ENCODE measurements around the gene SNX25. TPM values are rescaled to one million over a fixed set of nuclear protein-coding genes. Genes with fewer than 3 reads are reported as not detected.
"Not testable (repeated sequence)": the region's sequence is repeated elsewhere in the genome, so short reads cannot be mapped to it uniquely, and the experiment has no call there.

Gene SNX25
- polyA plus RNA-seq, 1 donor from 2014 or later = 6.4 TPM

GRCh38 chr4:185257694-185258093, 48.3 kb downstream of the SNX25 start:
- Histone ChIP-seq H3K79me2 (replicated peaks; ENCODE audit: insufficient read depth, low read length) (no peaks in the 10 kb centered on the region), H3K4me3 (ENCODE audit: low read length) (no peak overlapping the region), H3K9ac (ENCODE audit: low read length) (no peak overlapping the region), H4K20me1 (ENCODE audit: insufficient read depth) (no peaks in the 10 kb centered on the region), H3F3A (ENCODE audit: insufficient read depth, low read length, poor library complexity, severe bottlenecking) (no peaks in the 10 kb centered on the region), H2AFZ (ENCODE audit: low read depth, low read length) (no peak overlapping the region), H3K9me2 (ENCODE audit: insufficient read depth, low read length) (no peaks in the 10 kb centered on the region), H3K27ac (ENCODE audit: low read length) (no peak overlapping the region), H3K27me3 (ENCODE audit: insufficient read depth, low read depth, low read length) (no peaks in the 10 kb centered on the region), H3K36me3 (ENCODE audit: insufficient read depth, low read length) (no peaks in the 10 kb centered on the region), H3K9me3 (ENCODE audit: low read length) (no peaks in the 10 kb centered on the region), H3K4me2 (ENCODE audit: low read length) (no peak overlapping the region)
- TF ChIP-seq SMC3 (conservative IDR thresholded peaks at IDR 0.05; ENCODE audit: poor library complexity) (no peak), CTCF (IDR thresholded peaks at IDR 0.05; ENCODE audit: poor library complexity, severe bottlenecking) (no peak), REST (IDR thresholded peaks at IDR 0.05; ENCODE audit: borderline replicate concordance) (no peak), RAD21 (conservative IDR thresholded peaks at IDR 0.05) (no peak), TAF1 (IDR thresholded peaks at IDR 0.05; ENCODE audit: low read depth) (no peak), EZH2 (IDR thresholded peaks at IDR 0.05; ENCODE audit: borderline replicate concordance, insufficient read depth, low read length, poor library complexity, severe bottlenecking) (no peak), MXI1 (conservative IDR thresholded peaks at IDR 0.05; ENCODE audit: poor library complexity, severe bottlenecking) (no peak), POLR2AphosphoS5 (IDR thresholded peaks at IDR 0.05) (no peak), EP300 (conservative IDR thresholded peaks at IDR 0.05; ENCODE audit: poor library complexity, severe bottlenecking) (no peak)

- not testable (repeated sequence) for H3K9me3 ChIP-seq (ENCODE audit: low read length); H2AFZ ChIP-seq (ENCODE audit: low read depth, low read length); H3K4me2 ChIP-seq (ENCODE audit: low read length); H4K20me1 ChIP-seq (ENCODE audit: insufficient read depth); H3K4me3 ChIP-seq (ENCODE audit: low read length); H3K9me2 ChIP-seq (ENCODE audit: insufficient read depth, low read length); H3K79me2 ChIP-seq (replicated peaks; ENCODE audit: insufficient read depth, low read length); H3K36me3 ChIP-seq (ENCODE audit: insufficient read depth, low read length); H3K27me3 ChIP-seq (ENCODE audit: insufficient read depth, low read depth, low read length); H3K27ac ChIP-seq (ENCODE audit: low read length); H3F3A ChIP-seq (ENCODE audit: insufficient read depth, low read length, poor library complexity, severe bottlenecking); H3K9ac ChIP-seq (ENCODE audit: low read length)
These were observed 49.3 kb downstream of the SNX25 start for GRCh38 chr4:185258741-185259140.

- H3K4me2 ChIP-seq (ENCODE audit: low read length) = no peak overlapping the region
- H3K27ac ChIP-seq (ENCODE audit: low read length) = no peak overlapping the region
These were observed 50.3 kb downstream of the SNX25 start for GRCh38 chr4:185259719-185260118.

More at GRCh38 chr4:185259719-185260118, 50.3 kb downstream of the SNX25 start:
- Histone ChIP-seq H3K9ac (ENCODE audit: low read length) (no peak overlapping the region), H3K36me3 (ENCODE audit: insufficient read depth, low read length) (no peaks in the 10 kb centered on the region), H3K4me3 (ENCODE audit: low read length) (no peak overlapping the region), H3K9me2 (ENCODE audit: insufficient read depth, low read length) (no peaks in the 10 kb centered on the region), H3K9me3 (ENCODE audit: low read length) (no peaks in the 10 kb centered on the region), H3K27me3 (ENCODE audit: insufficient read depth, low read depth, low read length) (no peaks in the 10 kb centered on the region), H4K20me1 (ENCODE audit: insufficient read depth) (no peaks in the 10 kb centered on the region), H3K79me2 (replicated peaks; ENCODE audit: insufficient read depth, low read length) (no peaks in the 10 kb centered on the region), H2AFZ (ENCODE audit: low read depth, low read length) (no peak overlapping the region), H3F3A (ENCODE audit: insufficient read depth, low read length, poor library complexity, severe bottlenecking) (no peaks in the 10 kb centered on the region)
- TF ChIP-seq CTCF (IDR thresholded peaks at IDR 0.05; ENCODE audit: poor library complexity, severe bottlenecking) (no peak), EZH2 (IDR thresholded peaks at IDR 0.05; ENCODE audit: borderline replicate concordance, insufficient read depth, low read length, poor library complexity, severe bottlenecking) (no peak), RAD21 (conservative IDR thresholded peaks at IDR 0.05) (no peak), EP300 (conservative IDR thresholded peaks at IDR 0.05; ENCODE audit: poor library complexity, severe bottlenecking) (no peak), REST (IDR thresholded peaks at IDR 0.05; ENCODE audit: borderline replicate concordance) (no peak), MXI1 (conservative IDR thresholded peaks at IDR 0.05; ENCODE audit: poor library complexity, severe bottlenecking) (no peak), SMC3 (conservative IDR thresholded peaks at IDR 0.05; ENCODE audit: poor library complexity) (no peak), POLR2AphosphoS5 (IDR thresholded peaks at IDR 0.05) (no peak), TAF1 (IDR thresholded peaks at IDR 0.05; ENCODE audit: low read depth) (no peak)

Measured in neural cell (in vitro differentiated cells).